HG03342 (cell line): ENCODE data around the gene LETM1.

Source experiments
- ATAC-seq: cut with Tn5 transposase; IDR thresholded peaks from one replicate; pipeline ENCODE4 v1.9.1; 2021; ENCODE audit warnings: mild to moderate bottlenecking, moderate library complexity; ENCODE audit not compliant: unreplicated experiment

LETM1 gene

DNA sequence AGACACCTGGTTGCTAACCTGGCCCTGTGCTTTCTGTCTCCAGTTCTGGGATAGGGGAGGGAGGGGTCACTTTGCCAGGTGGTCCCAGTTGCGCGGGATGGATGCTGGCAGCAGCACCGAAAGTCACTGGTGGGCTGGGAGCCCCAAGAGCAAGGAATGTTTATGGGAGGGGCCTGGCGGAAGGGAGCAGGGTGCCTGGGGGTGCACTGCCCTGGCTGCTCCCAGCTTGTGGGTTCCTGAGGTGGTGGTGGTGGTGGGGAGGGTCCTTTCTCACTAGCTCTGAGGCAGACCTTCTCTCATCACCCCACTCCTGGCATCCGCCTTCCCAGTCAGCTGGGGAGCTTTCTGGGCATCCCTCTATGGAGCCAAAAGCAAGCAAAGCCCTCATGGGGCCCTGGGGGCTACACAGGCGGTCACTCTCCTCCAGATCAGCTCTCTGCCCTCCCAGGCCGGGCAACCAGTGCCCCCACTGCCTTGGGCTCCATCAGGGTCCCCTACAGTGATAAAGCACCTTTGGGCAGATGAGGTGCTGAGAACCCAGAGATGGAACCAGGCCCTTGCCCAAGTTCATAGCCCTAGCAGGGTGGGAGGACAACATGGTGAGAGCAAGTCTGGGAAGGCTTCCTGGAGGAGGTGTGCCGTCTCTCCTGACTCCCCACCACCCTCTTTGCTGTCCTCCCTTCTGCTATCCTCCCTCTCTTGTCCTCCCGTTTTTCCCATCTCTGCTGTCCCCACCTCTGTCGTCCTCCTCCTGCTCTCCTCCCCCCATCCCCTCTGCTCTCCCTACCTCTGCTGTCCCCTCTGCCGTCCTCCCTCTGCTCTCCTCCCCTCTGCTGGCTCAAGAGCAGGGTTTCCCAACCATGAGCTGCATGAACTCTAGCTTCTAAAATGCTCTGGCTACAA lies 46.9 kb downstream of the LETM1 start:
- ATAC-seq, result no peak

DNA sequence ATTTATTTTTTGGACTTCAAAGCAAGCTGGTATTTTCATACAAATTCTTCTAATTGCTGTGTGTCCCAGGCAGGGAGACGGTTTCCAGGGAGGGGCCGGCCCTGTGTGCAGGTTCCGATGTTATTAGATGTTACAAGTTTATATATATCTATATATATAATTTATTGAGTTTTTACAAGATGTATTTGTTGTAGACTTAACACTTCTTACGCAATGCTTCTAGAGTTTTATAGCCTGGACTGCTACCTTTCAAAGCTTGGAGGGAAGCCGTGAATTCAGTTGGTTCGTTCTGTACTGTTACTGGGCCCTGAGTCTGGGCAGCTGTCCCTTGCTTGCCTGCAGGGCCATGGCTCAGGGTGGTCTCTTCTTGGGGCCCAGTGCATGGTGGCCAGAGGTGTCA lies 47.6 kb downstream of the LETM1 start:
- ATAC-seq, result no peak

DNA sequence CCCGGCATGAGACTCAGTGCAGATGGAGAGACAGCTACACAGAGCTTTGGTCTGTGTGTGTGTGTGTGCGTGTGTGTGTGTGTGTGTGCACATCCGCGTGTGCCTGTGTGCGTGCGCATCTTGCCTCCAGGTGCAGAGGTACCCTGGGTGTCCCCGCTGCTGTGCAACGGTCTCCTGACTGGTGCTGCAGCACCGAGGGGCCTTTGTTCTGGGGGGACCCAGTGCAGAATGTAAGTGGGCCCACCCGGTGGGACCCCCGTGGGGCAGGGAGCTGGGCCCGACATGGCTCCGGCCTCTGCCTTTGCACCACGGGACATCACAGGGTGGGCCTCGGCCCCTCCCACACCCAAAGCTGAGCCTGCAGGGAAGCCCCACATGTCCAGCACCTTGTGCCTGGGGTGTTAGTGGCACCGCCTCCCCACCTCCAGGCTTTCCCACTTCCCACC lies 48.6 kb downstream of the LETM1 start:
- ATAC-seq, result no peak

DNA sequence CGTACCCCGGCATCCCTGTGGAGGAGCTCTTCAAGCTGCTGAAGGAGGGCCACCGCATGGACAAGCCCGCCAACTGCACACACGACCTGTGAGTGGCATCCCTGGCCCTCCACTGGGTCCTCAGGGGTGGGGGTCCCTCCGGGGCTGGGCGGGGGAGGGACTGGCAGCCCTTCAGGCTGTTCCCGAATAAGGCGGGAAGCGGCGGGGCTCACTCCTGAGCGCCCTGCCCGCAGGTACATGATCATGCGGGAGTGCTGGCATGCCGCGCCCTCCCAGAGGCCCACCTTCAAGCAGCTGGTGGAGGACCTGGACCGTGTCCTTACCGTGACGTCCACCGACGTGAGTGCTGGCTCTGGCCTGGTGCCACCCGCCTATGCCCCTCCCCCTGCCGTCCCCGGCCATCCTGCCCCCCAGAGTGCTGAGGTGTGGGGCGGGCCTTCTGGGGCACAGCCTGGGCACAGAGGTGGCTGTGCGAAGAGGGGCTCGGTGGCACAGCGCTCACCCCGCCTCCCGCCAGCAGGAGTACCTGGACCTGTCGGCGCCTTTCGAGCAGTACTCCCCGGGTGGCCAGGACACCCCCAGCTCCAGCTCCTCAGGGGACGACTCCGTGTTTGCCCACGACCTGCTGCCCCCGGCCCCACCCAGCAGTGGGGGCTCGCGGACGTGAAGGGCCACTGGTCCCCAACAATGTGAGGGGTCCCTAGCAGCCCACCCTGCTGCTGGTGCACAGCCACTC lies 49.2 kb downstream of the LETM1 start:
- no peak for ATAC-seq

DNA sequence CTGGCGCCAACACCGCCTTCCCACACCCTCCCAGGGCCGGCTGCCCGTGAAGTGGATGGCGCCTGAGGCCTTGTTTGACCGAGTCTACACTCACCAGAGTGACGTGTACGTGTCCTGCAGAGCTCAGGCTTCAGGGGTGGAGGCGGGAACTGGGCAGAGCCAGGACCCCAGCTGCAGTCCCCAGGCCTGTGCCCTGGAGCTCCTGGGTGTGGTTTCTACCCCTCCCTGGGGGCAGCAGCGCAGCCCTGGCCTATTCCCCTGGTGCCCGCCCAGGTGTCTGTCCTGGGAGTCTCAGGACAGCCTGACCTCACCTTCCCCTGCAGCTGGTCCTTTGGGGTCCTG lies 49.8 kb downstream of the LETM1 start:
- no peak for ATAC-seq

DNA sequence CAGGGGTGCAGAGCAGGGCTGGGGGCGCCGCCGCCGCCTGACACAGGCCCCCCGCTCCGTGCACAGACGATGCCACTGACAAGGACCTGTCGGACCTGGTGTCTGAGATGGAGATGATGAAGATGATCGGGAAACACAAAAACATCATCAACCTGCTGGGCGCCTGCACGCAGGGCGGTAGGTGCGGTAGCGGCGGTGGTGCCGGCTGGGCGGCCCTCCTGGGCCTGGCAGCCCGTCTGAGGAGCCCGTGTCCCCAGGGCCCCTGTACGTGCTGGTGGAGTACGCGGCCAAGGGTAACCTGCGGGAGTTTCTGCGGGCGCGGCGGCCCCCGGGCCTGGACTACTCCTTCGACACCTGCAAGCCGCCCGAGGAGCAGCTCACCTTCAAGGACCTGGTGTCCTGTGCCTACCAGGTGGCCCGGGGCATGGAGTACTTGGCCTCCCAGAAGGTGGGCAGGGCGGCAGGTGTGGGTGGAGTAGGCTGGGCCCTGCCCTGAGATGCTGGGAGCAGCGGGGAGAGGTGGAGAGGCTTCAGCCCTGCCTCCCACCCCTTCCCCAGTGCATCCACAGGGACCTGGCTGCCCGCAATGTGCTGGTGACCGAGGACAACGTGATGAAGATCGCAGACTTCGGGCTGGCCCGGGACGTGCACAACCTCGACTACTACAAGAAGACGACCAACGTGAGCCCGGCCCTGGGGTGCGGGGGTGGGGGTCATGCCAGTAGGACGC lies 50.3 kb downstream of the LETM1 start:
- ATAC-seq, result no peak

DNA sequence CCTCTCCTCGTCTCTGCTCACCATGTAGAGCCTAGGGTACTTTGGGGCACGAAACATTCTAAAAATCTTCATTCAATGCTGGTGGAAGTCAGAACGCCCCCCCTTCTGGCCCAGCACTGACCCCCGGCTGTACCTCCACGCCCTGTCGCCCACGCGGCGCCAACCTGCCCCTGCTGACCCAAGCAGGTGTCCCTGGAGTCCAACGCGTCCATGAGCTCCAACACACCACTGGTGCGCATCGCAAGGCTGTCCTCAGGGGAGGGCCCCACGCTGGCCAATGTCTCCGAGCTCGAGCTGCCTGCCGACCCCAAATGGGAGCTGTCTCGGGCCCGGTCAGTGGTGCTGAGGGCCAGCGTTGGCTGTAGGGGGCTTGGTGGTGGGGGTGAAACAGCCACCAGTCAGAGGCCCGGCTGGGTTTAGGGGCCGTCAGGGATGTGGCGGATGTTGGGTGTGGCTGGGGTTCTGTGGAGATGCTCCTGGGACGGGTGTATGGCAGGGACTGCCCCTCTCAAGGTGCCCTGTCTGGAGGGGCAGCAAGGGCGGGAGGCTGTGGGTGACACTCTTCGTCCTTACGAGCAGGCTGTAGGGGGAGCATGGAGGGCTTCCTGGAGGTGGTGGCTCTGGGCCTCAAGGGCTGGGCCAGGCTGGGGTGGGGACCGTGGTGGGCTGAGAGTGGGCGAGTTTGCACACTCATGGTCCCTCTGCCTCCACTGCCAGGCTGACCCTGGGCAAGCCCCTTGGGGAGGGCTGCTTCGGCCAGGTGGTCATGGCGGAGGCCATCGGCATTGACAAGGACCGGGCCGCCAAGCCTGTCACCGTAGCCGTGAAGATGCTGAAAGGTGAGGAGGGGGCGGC lies 51.1 kb downstream of the LETM1 start:
- no peak for ATAC-seq

DNA sequence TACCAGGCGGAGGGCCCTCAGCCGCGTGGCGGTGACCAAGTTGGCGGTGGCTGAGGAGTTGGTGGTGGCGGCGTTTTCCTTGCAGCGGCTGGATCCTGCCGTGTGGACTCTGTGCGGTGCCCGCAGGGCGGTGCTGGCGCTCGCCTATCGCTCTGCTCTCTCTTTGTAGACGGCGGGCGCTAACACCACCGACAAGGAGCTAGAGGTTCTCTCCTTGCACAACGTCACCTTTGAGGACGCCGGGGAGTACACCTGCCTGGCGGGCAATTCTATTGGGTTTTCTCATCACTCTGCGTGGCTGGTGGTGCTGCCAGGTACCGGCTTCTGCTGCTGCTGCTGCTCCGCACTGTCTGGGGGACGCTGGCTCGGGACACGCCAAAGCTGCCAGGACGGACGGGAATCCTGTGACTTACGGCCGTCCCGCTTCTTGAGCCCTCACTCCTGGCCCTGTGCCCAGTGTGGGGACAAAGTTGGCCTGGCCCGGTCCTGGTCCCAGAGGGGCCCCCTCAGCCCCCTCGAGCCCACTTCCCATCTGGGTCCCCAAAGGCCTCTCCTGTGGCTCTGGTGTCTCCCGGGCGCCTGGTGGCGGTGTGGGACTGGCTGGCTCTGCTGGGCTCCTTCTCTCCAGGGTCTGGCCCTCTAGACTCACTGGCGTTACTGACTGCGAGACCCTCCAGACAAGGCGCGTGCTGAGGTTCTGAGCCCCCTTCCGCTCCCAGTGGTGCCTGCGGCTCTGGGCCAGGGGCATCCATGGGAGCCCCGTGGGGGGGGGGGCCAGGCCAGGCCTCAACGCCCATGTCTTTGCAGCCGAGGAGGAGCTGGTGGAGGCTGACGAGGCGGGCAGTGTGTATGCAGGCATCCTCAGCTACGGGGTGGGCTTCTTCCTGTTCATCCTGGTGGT lies 52.2 kb downstream of the LETM1 start:
- ATAC-seq, result no peak

DNA sequence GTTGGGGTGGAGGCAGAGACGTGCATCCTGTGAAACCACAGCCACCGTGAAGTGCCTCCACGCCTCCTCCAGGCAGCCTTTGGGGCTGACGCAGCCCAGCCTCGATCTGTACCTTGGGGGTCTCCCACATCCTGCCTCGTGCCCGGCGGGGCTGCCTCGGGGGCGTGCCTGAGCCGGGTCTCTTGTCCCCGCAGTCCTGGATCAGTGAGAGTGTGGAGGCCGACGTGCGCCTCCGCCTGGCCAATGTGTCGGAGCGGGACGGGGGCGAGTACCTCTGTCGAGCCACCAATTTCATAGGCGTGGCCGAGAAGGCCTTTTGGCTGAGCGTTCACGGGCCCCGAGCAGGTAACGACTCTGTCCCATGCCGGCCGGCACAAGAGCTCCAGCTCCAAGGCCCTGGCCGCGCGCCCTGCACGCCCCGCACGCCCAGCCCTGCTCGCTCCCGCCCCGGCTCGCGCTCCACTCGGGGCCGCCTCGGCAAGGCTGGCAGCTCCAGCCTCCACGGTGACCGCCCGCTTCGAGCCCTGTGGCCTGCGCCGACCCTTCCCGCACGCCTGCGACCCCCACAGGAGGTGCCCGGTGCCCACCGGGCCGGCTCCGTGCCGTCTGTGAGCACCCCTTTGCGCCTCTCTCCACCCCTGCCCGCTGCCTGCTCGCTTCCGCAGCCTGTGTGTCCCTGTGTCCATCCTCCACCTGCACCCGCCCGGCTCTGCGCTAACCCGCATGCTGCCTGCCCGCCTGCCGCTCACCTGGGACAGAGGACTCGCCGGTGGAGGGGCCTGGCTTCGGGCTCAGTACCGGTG lies 53.0 kb downstream of the LETM1 start:
- no peak for ATAC-seq

DNA sequence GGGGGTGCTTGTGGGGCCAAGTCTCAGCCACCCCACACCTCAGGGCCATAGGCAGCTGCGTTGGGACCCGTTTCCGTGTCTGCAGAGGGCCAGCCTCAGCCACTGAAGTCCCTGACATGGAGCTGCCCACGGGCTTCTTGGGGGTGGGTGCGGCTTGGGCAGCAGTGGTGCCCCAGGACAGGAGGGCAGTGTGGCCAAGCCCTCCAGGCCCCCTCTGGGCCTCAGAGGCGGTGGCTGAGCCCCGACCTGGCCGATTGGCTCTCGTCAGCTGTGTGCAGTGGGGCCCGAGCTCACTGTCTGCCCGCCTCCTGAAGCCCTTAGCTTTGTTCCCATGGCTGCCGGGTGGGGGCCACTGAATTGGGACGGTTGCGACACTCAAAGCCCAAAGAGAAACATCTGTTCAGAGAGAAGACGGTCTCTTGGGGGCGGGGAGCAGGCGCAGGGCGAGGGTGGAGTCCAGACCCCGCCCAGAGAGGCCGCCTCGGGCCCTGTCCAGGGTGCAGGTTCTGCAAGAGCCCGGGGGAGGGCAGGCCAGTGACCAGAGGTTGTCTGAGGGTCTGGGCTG lies 53.7 kb downstream of the LETM1 start:
- no peak for ATAC-seq

DNA sequence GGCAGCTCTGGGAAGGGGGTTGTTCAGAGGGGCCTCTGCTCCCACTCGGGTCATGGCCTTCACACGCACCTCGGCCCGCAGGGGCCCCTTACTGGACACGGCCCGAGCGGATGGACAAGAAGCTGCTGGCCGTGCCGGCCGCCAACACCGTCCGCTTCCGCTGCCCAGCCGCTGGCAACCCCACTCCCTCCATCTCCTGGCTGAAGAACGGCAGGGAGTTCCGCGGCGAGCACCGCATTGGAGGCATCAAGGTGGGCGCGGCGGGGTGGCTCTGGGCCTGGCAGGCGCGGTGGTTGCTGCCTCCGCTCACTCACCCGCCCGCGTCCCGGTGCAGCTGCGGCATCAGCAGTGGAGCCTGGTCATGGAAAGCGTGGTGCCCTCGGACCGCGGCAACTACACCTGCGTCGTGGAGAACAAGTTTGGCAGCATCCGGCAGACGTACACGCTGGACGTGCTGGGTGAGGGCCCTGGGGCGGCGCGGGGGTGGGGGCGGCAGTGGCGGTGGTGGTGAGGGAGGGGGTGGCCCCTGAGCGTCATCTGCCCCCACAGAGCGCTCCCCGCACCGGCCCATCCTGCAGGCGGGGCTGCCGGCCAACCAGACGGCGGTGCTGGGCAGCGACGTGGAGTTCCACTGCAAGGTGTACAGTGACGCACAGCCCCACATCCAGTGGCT lies 54.5 kb downstream of the LETM1 start:
- no peak for ATAC-seq

DNA sequence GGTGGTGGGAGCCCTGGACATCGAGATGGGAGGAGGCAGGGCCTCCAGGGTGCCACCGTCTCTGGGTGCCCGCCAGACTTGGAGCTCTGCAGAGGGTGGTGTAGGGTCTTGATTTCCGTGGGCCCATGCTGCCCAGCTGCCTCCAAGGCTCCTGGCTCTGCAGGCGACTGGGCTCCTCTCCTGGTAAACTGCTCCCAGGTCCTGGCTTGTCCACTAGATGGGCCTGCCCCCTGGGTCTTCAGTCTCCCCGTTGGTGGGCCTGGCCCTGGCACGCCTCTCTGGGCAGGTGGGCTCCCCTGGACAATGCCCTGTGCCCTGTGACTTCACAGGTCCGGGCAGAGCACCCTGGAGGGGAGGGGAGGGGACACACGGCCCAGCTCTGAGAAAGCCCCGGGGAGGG lies 55.2 kb downstream of the LETM1 start:
- no peak for ATAC-seq

DNA sequence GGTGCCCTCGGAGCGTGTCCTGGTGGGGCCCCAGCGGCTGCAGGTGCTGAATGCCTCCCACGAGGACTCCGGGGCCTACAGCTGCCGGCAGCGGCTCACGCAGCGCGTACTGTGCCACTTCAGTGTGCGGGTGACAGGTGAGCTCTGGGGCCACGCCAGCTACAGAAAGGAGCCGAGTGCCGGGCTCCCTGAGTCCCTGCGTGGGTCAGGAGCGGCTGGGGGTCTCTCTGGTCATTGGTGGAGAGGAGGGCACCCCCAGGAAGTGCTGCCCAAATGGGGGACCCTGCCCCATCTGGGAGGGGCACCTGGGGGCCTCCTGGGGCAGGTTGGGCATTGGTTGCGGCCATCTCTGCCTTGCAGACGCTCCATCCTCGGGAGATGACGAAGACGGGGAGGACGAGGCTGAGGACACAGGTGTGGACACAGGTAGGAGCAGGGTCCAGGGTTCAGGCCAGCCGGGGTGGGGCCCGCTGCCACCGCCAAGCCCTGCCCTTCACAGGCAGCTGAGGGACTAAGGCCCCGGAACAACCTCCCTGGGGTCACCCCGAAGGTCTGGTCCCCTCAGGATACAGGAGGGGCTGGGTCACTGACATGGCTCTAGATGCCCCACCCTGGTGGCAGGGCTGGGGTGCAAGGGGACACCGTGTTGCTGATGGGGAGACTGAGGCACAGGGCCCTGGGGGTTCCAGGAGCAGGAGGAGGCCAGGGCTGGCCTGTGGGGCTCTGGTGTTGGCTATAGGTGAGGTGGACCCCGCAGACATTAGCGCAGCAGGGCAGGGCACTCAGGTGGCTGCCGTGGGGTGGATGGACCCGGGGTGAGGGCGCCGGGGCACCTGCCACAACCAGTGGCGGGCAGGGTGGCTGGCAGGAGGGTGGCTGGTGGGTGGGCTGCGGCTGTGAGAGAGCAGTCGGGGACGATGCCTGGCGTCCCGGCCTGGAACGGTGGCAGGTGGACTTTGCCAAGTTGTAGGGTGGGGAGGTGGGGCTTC lies 56.3 kb downstream of the LETM1 start:
- ATAC-seq, result no peak

DNA sequence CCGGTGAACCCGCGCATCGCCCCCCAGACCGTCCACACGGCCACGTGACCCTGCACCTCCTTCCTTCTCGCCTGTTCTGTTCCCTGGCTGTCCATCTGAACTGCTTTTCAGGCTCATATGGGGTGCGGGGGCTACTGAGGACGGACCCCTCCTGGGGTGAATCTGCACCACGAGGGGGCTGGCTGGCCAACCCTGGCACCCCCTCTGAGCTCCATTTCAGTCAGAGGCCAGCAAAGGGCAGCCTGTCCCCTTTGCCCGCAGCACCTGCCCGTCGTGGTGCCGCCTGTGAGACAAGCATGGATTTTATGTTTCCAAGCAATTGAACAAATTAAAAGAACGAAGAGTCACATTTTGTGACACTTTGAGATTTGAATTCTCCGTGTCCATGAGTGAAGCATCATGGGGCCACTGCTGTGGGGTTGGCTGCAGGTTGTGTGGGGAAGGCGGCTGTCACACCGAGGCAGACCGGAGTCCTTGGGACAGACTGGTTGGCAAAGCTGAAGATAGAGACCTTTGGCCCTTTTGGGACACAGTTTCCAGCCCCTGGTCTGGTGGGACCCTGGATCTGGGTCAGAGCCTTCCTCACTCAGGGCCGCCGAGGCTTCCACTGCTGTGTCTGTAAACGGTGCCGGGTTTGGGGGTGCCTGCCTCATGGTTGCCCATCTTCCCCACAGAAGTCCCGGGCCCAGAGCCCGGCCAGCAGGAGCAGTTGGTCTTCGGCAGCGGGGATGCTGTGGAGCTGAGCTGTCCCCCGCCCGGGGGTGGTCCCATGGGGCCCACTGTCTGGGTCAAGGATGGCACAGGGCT lies 57.2 kb downstream of the LETM1 start:
- no peak for ATAC-seq

DNA sequence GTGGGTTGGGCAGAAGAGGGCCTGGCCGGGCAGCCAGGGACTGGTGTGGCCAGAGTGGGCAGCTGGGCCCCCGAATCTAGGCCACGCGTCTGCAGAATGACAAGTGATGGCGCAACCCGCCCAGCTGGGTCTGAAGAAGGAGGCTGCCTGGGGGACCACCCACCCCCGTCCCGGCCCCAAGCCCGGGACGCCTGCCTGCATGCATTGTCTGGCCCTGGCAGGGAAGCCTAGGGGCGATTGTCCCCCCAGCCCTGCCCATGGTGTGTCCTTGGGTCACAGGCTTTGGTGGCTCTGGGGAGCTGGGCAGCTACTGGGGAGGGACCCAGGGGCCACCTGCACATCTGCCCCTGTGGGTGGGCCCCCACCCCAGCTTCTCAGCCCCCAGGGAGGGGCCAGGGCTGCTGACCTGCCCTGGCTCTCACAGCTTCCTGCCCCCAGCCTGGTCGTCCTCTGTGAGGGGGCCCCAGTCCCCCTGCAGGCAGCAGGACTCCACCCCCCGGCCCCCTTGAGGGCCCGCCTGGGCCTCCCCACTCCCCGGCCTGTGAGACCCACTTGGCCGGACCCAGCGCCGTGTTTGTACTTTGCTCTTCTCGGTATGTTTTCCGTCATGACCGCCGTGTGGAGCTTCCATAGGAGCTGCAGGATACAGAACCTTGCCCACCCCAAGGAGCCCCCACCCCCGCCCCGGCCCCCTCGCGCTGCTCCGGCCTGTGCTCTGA lies 57.9 kb downstream of the LETM1 start:
- ATAC-seq, result no peak
